HepG2 (cell line): Measurements from ENCODE around the gene SELENOS. TPM values are rescaled to one million over a fixed set of nuclear protein-coding genes. Genes with fewer than 3 reads are reported as not detected.

Experiments used
- ARNTL ChIP-seq: sonication (generic); formaldehyde crosslinking; IDR thresholded peaks from 2 replicates; pipeline ENCODE4 v1.4.0; 2020; ENCODE audit warnings: mild to moderate bottlenecking, missing genetic modification reagents
- ERF ChIP-seq: IDR thresholded peaks from 2 replicates; pipeline ENCODE4 v1.6.1; 2018; ENCODE audit warnings: missing biosample characterization, missing genetic modification reagents
- ETV6 ChIP-seq: sonication (generic); formaldehyde crosslinking; conservative IDR thresholded peaks from 2 replicates; pipeline ENCODE4 v1.4.0; 2020; ENCODE audit warnings: missing genetic modification reagents
- HCFC1 ChIP-seq: fragments of 150-350 bp; IDR thresholded peaks from 2 replicates; pipeline ENCODE4 v1.6.1; 2014; ENCODE audit warnings: low read depth, low read length
- HES4 ChIP-seq: sonication (generic); formaldehyde crosslinking; IDR thresholded peaks from 2 replicates; pipeline ENCODE4 v1.9.0; 2021; ENCODE audit warnings: mild to moderate bottlenecking, missing genetic modification reagents, borderline replicate concordance
- HINFP ChIP-seq: sonication (generic); formaldehyde crosslinking; IDR thresholded peaks from 2 replicates; pipeline ENCODE4 v1.4.0; 2020; ENCODE audit warnings: low read depth, mild to moderate bottlenecking, missing genetic modification reagents
- HMG20B ChIP-seq: conservative IDR thresholded peaks from 2 replicates; pipeline ENCODE4 v1.6.1; 2016; ENCODE audit warnings: missing genetic modification reagents, missing compliant biosample characterization
- HNF4A ChIP-seq: sonication (generic); formaldehyde crosslinking; IDR thresholded peaks from 2 replicates; pipeline ENCODE4 v1.4.0; 2020; ENCODE audit warnings: missing genetic modification reagents
- HNRNPH1 ChIP-seq: fragments of 200-400 bp; formaldehyde crosslinking; optimal IDR thresholded peaks from 2 replicates; pipeline ENCODE3; 2017; ENCODE audit warnings: mild to moderate bottlenecking, low read depth, low read length
- HNRNPK ChIP-seq: fragments of 200-400 bp; formaldehyde crosslinking; IDR thresholded peaks from 2 replicates; pipeline ENCODE4 v1.6.1; 2018; ENCODE audit warnings: low read length, low read depth, moderate library complexity, mild to moderate bottlenecking; ENCODE audit not compliant: poor library complexity, severe bottlenecking
- NFKB2 ChIP-seq: sonication (generic); formaldehyde crosslinking; IDR thresholded peaks from 2 replicates; pipeline ENCODE4 v1.4.0; 2020; ENCODE audit warnings: missing genetic modification reagents, borderline replicate concordance
- RFX1 ChIP-seq: fragments of 450-650 bp; IDR thresholded peaks from 2 replicates; pipeline ENCODE4 v1.6.1; 2017
- SCMH1 ChIP-seq: sonication (generic); formaldehyde crosslinking; IDR thresholded peaks from 2 replicates; pipeline ENCODE4 v1.9.0; 2021; ENCODE audit warnings: missing genetic modification reagents, mild to moderate bottlenecking, borderline replicate concordance
- SMARCE1 ChIP-seq: fragments of 450-650 bp; IDR thresholded peaks from 2 replicates; pipeline ENCODE4 v1.6.1; 2017; ENCODE audit warnings: borderline replicate concordance
- TEAD2 ChIP-seq: sonication (generic); formaldehyde crosslinking; IDR thresholded peaks from 2 replicates; pipeline ENCODE4 v1.9.0; 2021; ENCODE audit warnings: missing genetic modification reagents
- U2AF1 ChIP-seq: fragments of 200-400 bp; formaldehyde crosslinking; optimal IDR thresholded peaks from 2 replicates; pipeline ENCODE3; 2017; ENCODE audit warnings: mild to moderate bottlenecking, low read depth, low read length
- YEATS2 ChIP-seq: sonication (generic); formaldehyde crosslinking; IDR thresholded peaks from 2 replicates; pipeline ENCODE4 v1.4.0; 2020; ENCODE audit warnings: missing genetic modification reagents, borderline replicate concordance
- ZBTB38 ChIP-seq: sonication (generic); formaldehyde crosslinking; IDR thresholded peaks from 2 replicates; pipeline ENCODE4 v1.5.1; 2020; ENCODE audit warnings: mild to moderate bottlenecking, missing genetic modification reagents
- ZFP37 ChIP-seq: sonication (generic); formaldehyde crosslinking; IDR thresholded peaks from 2 replicates; pipeline ENCODE4 v1.4.0; 2020; ENCODE audit warnings: missing genetic modification reagents, borderline replicate concordance
- ZNF207 ChIP-seq: fragments of 450-650 bp; IDR thresholded peaks from 2 replicates; pipeline ENCODE4 v1.6.1; 2016; ENCODE audit warnings: antibody characterized with exemption, borderline replicate concordance
- ZNF350 ChIP-seq: sonication (generic); formaldehyde crosslinking; IDR thresholded peaks from 2 replicates; pipeline ENCODE4 v1.4.0; 2020; ENCODE audit warnings: mild to moderate bottlenecking, low read depth, missing genetic modification reagents, borderline replicate concordance
- ZNF773 ChIP-seq: sonication (generic); formaldehyde crosslinking; IDR thresholded peaks from 2 replicates; pipeline ENCODE4 v1.4.0; 2020; ENCODE audit warnings: missing genetic modification reagents, borderline replicate concordance
- ZNF841 ChIP-seq: sonication (generic); formaldehyde crosslinking; IDR thresholded peaks from 2 replicates; pipeline ENCODE4 v1.8.1; 2023; ENCODE audit warnings: missing genetic modification reagents, borderline replicate concordance
- polyA plus RNA-seq, 8 experiments: library from polyadenylated mRNA; depleted of rRNA in 3 of 8; stranded (reverse) in 7 of 8; unstranded in 1 of 8; fragments of >200 nt; fragmentation: Illumina TruSeq in 4 of 8; extraction: Trizol in 4 of 8; gene quantifications; 2 replicates each; pipeline versions ENCODE4 v1.2.1 to v1.2.3, GENCODE V29; 2011 to 2016; ENCODE audit warnings: low read depth in 4 of 8, missing spikeins in 1 of 8, mixed read lengths in 1 of 8; ENCODE audit not compliant: insufficient read depth in 1 of 8
- total RNA-seq, 5 experiments: library from RNA; depleted of rRNA; stranded (reverse); fragments of >200 nt; fragmentation: Illumina TruSeq; extraction: Trizol; gene quantifications; 2 replicates each; pipeline ENCODE4 v1.2.3, GENCODE V29; 2016; ENCODE audit warnings: low read depth in 1 of 5
- TF ChIP-seq, protein P1 (sequence below): sonication (generic); formaldehyde crosslinking; IDR thresholded peaks from 2 replicates; pipeline ENCODE4 v1.8.0; 2022; ENCODE audit warnings: missing genetic modification reagents, mild to moderate bottlenecking, borderline replicate concordance
- TF ChIP-seq, protein P2 (sequence below): sonication (generic); formaldehyde crosslinking; IDR thresholded peaks from 2 replicates; pipeline ENCODE4 v1.5.0; 2020; ENCODE audit warnings: mild to moderate bottlenecking, missing genetic modification reagents, borderline replicate concordance

The SELENOS gene
- total and polyA plus RNA-seq, 2 of the 13 experiments (the other 11 are each of a cell fraction or from before 2014, with no cell fraction given), result 63.0 to 66.1 TPM

DNA sequence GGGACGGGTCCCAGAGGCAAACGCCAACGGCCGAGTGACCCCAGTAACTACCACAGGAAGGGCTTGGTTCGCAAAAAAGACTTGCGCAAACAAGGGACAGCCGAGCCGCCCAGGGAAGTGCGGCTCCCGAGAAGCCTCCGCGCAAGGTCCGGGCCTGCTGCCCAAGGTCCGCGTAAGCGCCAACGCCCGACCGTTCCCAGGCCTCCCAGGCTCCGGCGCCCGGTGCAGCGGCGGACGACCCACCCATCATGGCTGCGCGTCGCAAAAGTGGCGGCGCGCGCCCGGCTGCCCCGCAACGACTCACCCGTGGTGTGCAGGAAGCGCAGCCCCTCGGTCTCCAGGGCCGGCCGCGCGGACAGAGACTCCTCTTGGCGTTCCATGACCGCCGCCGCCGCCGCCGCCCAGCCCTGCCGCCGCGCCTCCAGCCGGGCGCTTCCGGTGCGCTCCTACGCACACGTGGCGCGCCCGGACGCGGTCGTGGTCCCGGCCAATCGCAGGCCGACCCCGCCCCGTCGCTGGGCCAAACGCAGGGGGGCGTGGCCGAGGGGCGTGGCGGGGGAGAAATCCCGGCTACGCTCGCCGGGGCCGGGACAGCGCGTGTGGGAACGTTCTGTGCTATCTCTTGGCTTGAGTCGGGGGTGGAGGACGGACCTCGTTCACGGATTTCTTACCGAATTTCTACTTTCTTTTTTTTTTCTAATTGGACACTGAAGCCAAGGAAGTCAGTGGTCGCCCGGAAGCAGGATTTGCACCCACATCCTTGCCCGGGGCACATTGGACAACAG is at the start of gene SELENOS (continued):
- TF ChIP-seq ZFP37 (CRISPR knock-in tag) (no peak), SCMH1 (no peak), ERF (CRISPR knock-in tag) (no peak), NFKB2 (peak; percentile 81; the same call in 1 of the 2 replicates), TEAD2 (CRISPR knock-in tag) (no peak), HNRNPH1 (no peak), U2AF1 (no peak), ARNTL (no peak; the same call in 1 of the 2 replicates), YEATS2 (CRISPR knock-in tag) (no peak), ZNF350 (CRISPR knock-in tag) (no peak), HCFC1 (no peak), ZBTB38 (CRISPR knock-in tag) (peak; percentile 68), HINFP (peak; percentile 95), HMG20B (CRISPR knock-in tag) (no peak), ZNF773 (CRISPR knock-in tag) (peak; percentile 46; the same call in 1 of the 2 replicates), ZNF841 (CRISPR knock-in tag) (no peak), ZNF207 (no peak), HNRNPK (no peak), ETV6 (CRISPR knock-in tag) (peak; percentile 60; the same call in 1 of the 2 replicates), HNF4A (CRISPR knock-in tag) (peak; percentile 41; the same call in 1 of the 2 replicates), HES4 (CRISPR knock-in tag) (no peak), SMARCE1 (no peak), RFX1 (no peak)
- TF ChIP-seq, protein P1, sequence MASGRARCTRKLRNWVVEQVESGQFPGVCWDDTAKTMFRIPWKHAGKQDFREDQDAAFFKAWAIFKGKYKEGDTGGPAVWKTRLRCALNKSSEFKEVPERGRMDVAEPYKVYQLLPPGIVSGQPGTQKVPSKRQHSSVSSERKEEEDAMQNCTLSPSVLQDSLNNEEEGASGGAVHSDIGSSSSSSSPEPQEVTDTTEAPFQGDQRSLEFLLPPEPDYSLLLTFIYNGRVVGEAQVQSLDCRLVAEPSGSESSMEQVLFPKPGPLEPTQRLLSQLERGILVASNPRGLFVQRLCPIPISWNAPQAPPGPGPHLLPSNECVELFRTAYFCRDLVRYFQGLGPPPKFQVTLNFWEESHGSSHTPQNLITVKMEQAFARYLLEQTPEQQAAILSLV (CRISPR knock-in tag), result peak; percentile 90; the same call in 1 of the 2 replicates
- TF ChIP-seq, protein P2, sequence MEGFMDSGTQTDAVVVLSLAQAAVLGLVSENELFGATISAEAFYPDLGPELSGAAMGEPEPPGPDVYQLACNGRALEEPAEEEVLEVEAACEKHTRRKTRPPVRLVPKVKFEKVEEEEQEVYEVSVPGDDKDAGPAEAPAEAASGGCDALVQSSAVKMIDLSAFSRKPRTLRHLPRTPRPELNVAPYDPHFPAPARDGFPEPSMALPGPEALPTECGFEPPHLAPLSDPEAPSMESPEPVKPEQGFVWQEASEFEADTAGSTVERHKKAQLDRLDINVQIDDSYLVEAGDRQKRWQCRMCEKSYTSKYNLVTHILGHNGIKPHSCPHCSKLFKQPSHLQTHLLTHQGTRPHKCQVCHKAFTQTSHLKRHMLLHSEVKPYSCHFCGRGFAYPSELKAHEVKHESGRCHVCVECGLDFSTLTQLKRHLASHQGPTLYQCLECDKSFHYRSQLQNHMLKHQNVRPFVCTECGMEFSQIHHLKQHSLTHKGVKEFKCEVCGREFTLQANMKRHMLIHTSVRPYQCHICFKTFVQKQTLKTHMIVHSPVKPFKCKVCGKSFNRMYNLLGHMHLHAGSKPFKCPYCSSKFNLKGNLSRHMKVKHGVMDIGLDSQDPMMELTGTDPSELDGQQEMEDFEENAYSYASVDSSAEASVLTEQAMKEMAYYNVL (CRISPR knock-in tag), result no peak
